Stimulated activated memory B cell treated with anti-CD40 and anti-IgM and Interleukin-4, amounts not matched to agents 10 μg/mL and 1 μg/mL and 100 μg/mL, for 72 hours (primary cell): ENCODE results near the gene EHD4.

Source experiments
- ATAC-seq: fragments of 150-1000 bp; cut with Tn5 transposase; 2 replicates; pipeline ENCODE4 v1.10.0; 2021
- H3K27ac Mint-ChIP-seq: one replicate; pipeline ENCODE4 v1.8.0; 2022; ENCODE audit warnings: mild to moderate bottlenecking, mixed read lengths
- H3K27me3 Mint-ChIP-seq: one replicate; pipeline ENCODE4 v1.8.0; 2022; ENCODE audit warnings: mixed read lengths
- H3K36me3 Mint-ChIP-seq: one replicate; pipeline ENCODE4 v1.8.0; 2022; ENCODE audit warnings: mixed read lengths
- H3K4me1 Mint-ChIP-seq: one replicate; pipeline ENCODE4 v1.8.0; 2022; ENCODE audit warnings: mixed read lengths
- H3K4me3 Mint-ChIP-seq: one replicate; pipeline ENCODE4 v1.8.0; 2022; ENCODE audit warnings: mild to moderate bottlenecking, moderate library complexity, mixed read lengths
- H3K9me3 Mint-ChIP-seq: one replicate; pipeline ENCODE4 v1.8.0; 2022; ENCODE audit warnings: mixed read lengths

The EHD4 gene

GRCh38 chr15:41943543-41944312, 28.6 kb downstream of the EHD4 start:
- peaks cover 34% of the 10 kb centered on the region for H3K36me3 Mint-ChIP-seq
- no peaks in the 10 kb centered on the region for H3K9me3 Mint-ChIP-seq
- H3K4me1 Mint-ChIP-seq = no peaks in the 10 kb centered on the region
- no peak overlapping the region for H3K27ac Mint-ChIP-seq
- ATAC-seq = no peak
- H3K27me3 Mint-ChIP-seq = no peaks in the 10 kb centered on the region
- no peak overlapping the region for H3K4me3 Mint-ChIP-seq

- Mint-ChIP-seq H3K9me3 (no peaks in the 10 kb centered on the region), H3K27ac (no peak overlapping the region), H3K36me3 (peaks cover 31% of the 10 kb centered on the region), H3K4me1 (no peaks in the 10 kb centered on the region), H3K27me3 (no peaks in the 10 kb centered on the region), H3K4me3 (no peak overlapping the region)
- ATAC-seq = no peak
Measured at GRCh38 chr15:41942886-41943285, 29.5 kb downstream of the EHD4 start.

- Mint-ChIP-seq H3K4me1 (peaks cover 9% of the 10 kb centered on the region), H3K36me3 (peaks cover 41% of the 10 kb centered on the region), H3K9me3 (no peaks in the 10 kb centered on the region), H3K4me3 (no peak overlapping the region), H3K27ac (no peak overlapping the region), H3K27me3 (no peaks in the 10 kb centered on the region)
- ATAC-seq = no peak
Measured at GRCh38 chr15:41941644-41942415, 30.5 kb downstream of the EHD4 start.

GRCh38 chr15:41940441-41940857, 31.9 kb downstream of the EHD4 start:
- peaks cover 47% of the 10 kb centered on the region for H3K36me3 Mint-ChIP-seq
- H3K27ac Mint-ChIP-seq = no peak overlapping the region
- H3K4me3 Mint-ChIP-seq = no peak overlapping the region

GRCh38 chr15:41939986-41940385, 32.4 kb downstream of the EHD4 start:
- ATAC-seq = no peak
- Mint-ChIP-seq H3K4me1 (peaks cover 22% of the 10 kb centered on the region), H3K4me3 (no peak overlapping the region), H3K27ac (no peak overlapping the region), H3K9me3 (no peaks in the 10 kb centered on the region), H3K27me3 (no peaks in the 10 kb centered on the region), H3K36me3 (peaks cover 42% of the 10 kb centered on the region)

More at GRCh38 chr15:41940441-41940857, 31.9 kb downstream of the EHD4 start:
- Mint-ChIP-seq H3K9me3 (no peaks in the 10 kb centered on the region), H3K27me3 (no peaks in the 10 kb centered on the region), H3K4me1 (peaks cover 18% of the 10 kb centered on the region)
- ATAC-seq = no peak

GRCh38 chr15:41937568-41937923, 34.8 kb downstream of the EHD4 start:
- ATAC-seq = no peak
- Mint-ChIP-seq H3K27me3 (no peaks in the 10 kb centered on the region), H3K4me1 (peaks cover 31% of the 10 kb centered on the region), H3K4me3 (no peak overlapping the region), H3K27ac (peak overlapping the region; percentile 60), H3K9me3 (no peaks in the 10 kb centered on the region), H3K36me3 (peaks cover 37% of the 10 kb centered on the region)

GRCh38 chr15:41936649-41937567, 35.4 kb downstream of the EHD4 start:
- peaks cover 31% of the 10 kb centered on the region for H3K4me1 Mint-ChIP-seq
- peak overlapping the region; percentile 60 for H3K27ac Mint-ChIP-seq
- no peaks in the 10 kb centered on the region for H3K27me3 Mint-ChIP-seq
- no peaks in the 10 kb centered on the region for H3K9me3 Mint-ChIP-seq
- peak; percentile 60 for ATAC-seq
- peaks cover 35% of the 10 kb centered on the region for H3K36me3 Mint-ChIP-seq
- H3K4me3 Mint-ChIP-seq = no peak overlapping the region

GRCh38 chr15:41936155-41936554, 36.2 kb downstream of the EHD4 start:
- Mint-ChIP-seq H3K4me1 (peaks cover 31% of the 10 kb centered on the region), H3K9me3 (no peaks in the 10 kb centered on the region), H3K27ac (peak overlapping the region; percentile 60), H3K27me3 (no peaks in the 10 kb centered on the region), H3K36me3 (peaks cover 33% of the 10 kb centered on the region), H3K4me3 (no peak overlapping the region)
- no peak for ATAC-seq

GRCh38 chr15:41935566-41936020, 36.8 kb downstream of the EHD4 start:
- no peak overlapping the region for H3K4me3 Mint-ChIP-seq
- H3K4me1 Mint-ChIP-seq = peaks cover 31% of the 10 kb centered on the region
- no peaks in the 10 kb centered on the region for H3K27me3 Mint-ChIP-seq
- peak overlapping the region; percentile 60 for H3K27ac Mint-ChIP-seq
- peak; percentile 72 for ATAC-seq
- H3K9me3 Mint-ChIP-seq = no peaks in the 10 kb centered on the region
- peaks cover 27% of the 10 kb centered on the region for H3K36me3 Mint-ChIP-seq

- peaks cover 31% of the 10 kb centered on the region for H3K4me1 Mint-ChIP-seq
- no peaks in the 10 kb centered on the region for H3K27me3 Mint-ChIP-seq
- peak; percentile 71 for ATAC-seq
- H3K36me3 Mint-ChIP-seq = peaks cover 21% of the 10 kb centered on the region
- H3K27ac Mint-ChIP-seq = peak overlapping the region; percentile 60
- H3K9me3 Mint-ChIP-seq = no peaks in the 10 kb centered on the region
- H3K4me3 Mint-ChIP-seq = peak overlapping the region; percentile 29
Measured at GRCh38 chr15:41934843-41935242, 37.5 kb downstream of the EHD4 start.

GRCh38 chr15:41933771-41934170, 38.6 kb downstream of the EHD4 start:
- Mint-ChIP-seq H3K4me1 (peaks cover 41% of the 10 kb centered on the region), H3K27ac (peak overlapping the region; percentile 6), H3K4me3 (no peak overlapping the region), H3K9me3 (no peaks in the 10 kb centered on the region), H3K36me3 (peaks cover 21% of the 10 kb centered on the region), H3K27me3 (no peaks in the 10 kb centered on the region)
- ATAC-seq = no peak

GRCh38 chr15:41933326-41933725, 39.0 kb downstream of the EHD4 start:
- H3K36me3 Mint-ChIP-seq = peaks cover 21% of the 10 kb centered on the region
- no peaks in the 10 kb centered on the region for H3K9me3 Mint-ChIP-seq
- H3K27me3 Mint-ChIP-seq = no peaks in the 10 kb centered on the region
- peaks cover 45% of the 10 kb centered on the region for H3K4me1 Mint-ChIP-seq
- no peak for ATAC-seq
- peak overlapping the region; percentile 6 for H3K27ac Mint-ChIP-seq
- no peak overlapping the region for H3K4me3 Mint-ChIP-seq

- peak overlapping the region; percentile 6 for H3K27ac Mint-ChIP-seq
- peaks cover 20% of the 10 kb centered on the region for H3K36me3 Mint-ChIP-seq
Measured at GRCh38 chr15:41932511-41933289, 39.7 kb downstream of the EHD4 start.

GRCh38 chr15:41932101-41932500, 40.3 kb downstream of the EHD4 start:
- Mint-ChIP-seq H3K9me3 (no peaks in the 10 kb centered on the region), H3K4me3 (no peak overlapping the region), H3K27ac (no peak overlapping the region), H3K27me3 (no peaks in the 10 kb centered on the region), H3K36me3 (peaks cover 14% of the 10 kb centered on the region), H3K4me1 (peaks cover 51% of the 10 kb centered on the region)
- no peak for ATAC-seq

More at GRCh38 chr15:41932511-41933289, 39.7 kb downstream of the EHD4 start:
- no peak overlapping the region for H3K4me3 Mint-ChIP-seq
- no peak for ATAC-seq
- peaks cover 51% of the 10 kb centered on the region for H3K4me1 Mint-ChIP-seq
- no peaks in the 10 kb centered on the region for H3K9me3 Mint-ChIP-seq
- H3K27me3 Mint-ChIP-seq = no peaks in the 10 kb centered on the region
